ENCODE results near the gene ANKS1B.

ANKS1B gene

GRCh38 chr12:99916555-99916954, 68.2 kb downstream of the ANKS1B start:
- H3K27me3 ChIP-seq (ENCODE audit: control insufficient read depth in 1 of 2, insufficient read depth in 2 of 2, low read length in 2 of 2): no peaks in the 10 kb centered on the region
- no peaks in the 10 kb centered on the region for H3K36me3 ChIP-seq (ENCODE audit: control insufficient read depth in 2 of 2, insufficient read depth in 2 of 2, low read length in 2 of 2)
- H3K9ac ChIP-seq (ENCODE audit: low read length in 2 of 2): no peak overlapping the region
- H3K27ac ChIP-seq (ENCODE audit: low read length): no peak overlapping the region
- H3K9me3 ChIP-seq (ENCODE audit: control insufficient read depth in 2 of 2, low read length in 2 of 2): no peaks in the 10 kb centered on the region
- no peaks in the 10 kb centered on the region for H3K4me1 ChIP-seq (ENCODE audit: control insufficient read depth, insufficient read depth, low read length)
- H3K4me3 ChIP-seq (ENCODE audit: low read length in 2 of 2): no peak overlapping the region

GRCh38 chr12:99915251-99916082, 69.3 kb downstream of the ANKS1B start:
- Histone ChIP-seq H3K4me1 (ENCODE audit: control insufficient read depth, insufficient read depth, low read length) (no peaks in the 10 kb centered on the region), H3K4me3 (ENCODE audit: low read length in 2 of 2) (no peak overlapping the region), H3K36me3 (ENCODE audit: control insufficient read depth in 2 of 2, insufficient read depth in 2 of 2, low read length in 2 of 2) (no peaks in the 10 kb centered on the region), H3K27me3 (ENCODE audit: control insufficient read depth in 1 of 2, insufficient read depth in 2 of 2, low read length in 2 of 2) (no peaks in the 10 kb centered on the region), H3K27ac (ENCODE audit: low read length) (no peak overlapping the region), H3K9ac (ENCODE audit: low read length in 2 of 2) (no peak overlapping the region), H3K9me3 (ENCODE audit: control insufficient read depth in 2 of 2, low read length in 2 of 2) (no peaks in the 10 kb centered on the region)

GRCh38 chr12:99914206-99914605, 70.5 kb downstream of the ANKS1B start:
- H3K9ac ChIP-seq (ENCODE audit: low read length in 2 of 2): no peak overlapping the region
- no peaks in the 10 kb centered on the region for H3K9me3 ChIP-seq (ENCODE audit: control insufficient read depth in 2 of 2, low read length in 2 of 2)
- no peak overlapping the region for H3K27ac ChIP-seq (ENCODE audit: low read length)
- H3K36me3 ChIP-seq (ENCODE audit: control insufficient read depth in 2 of 2, insufficient read depth in 2 of 2, low read length in 2 of 2): no peaks in the 10 kb centered on the region
- no peak overlapping the region for H3K4me3 ChIP-seq (ENCODE audit: low read length in 2 of 2)
- no peaks in the 10 kb centered on the region for H3K4me1 ChIP-seq (ENCODE audit: control insufficient read depth, insufficient read depth, low read length)
- no peaks in the 10 kb centered on the region for H3K27me3 ChIP-seq (ENCODE audit: control insufficient read depth in 1 of 2, insufficient read depth in 2 of 2, low read length in 2 of 2)

- peak overlapping the region; percentile 3 for H3K27ac ChIP-seq (ENCODE audit: low read length)
- peak overlapping the region; percentile 30 to 44 for H3K4me3 ChIP-seq (ENCODE audit: low read length in 2 of 2)
- H3K9ac ChIP-seq (ENCODE audit: low read length in 2 of 2): no peak overlapping the region
- H3K4me1 ChIP-seq (ENCODE audit: control insufficient read depth, insufficient read depth, low read length): no peaks in the 10 kb centered on the region
- H3K9me3 ChIP-seq (ENCODE audit: control insufficient read depth in 2 of 2, low read length in 2 of 2): no peaks in the 10 kb centered on the region
- H3K36me3 ChIP-seq (ENCODE audit: control insufficient read depth in 2 of 2, insufficient read depth in 2 of 2, low read length in 2 of 2): no peaks in the 10 kb centered on the region
- no peaks in the 10 kb centered on the region for H3K27me3 ChIP-seq (ENCODE audit: control insufficient read depth in 1 of 2, insufficient read depth in 2 of 2, low read length in 2 of 2)
These were observed 72.8 kb downstream of the ANKS1B start for GRCh38 chr12:99911967-99912366.

GRCh38 chr12:99911081-99911480, 73.7 kb downstream of the ANKS1B start:
- Histone ChIP-seq H3K4me3 (ENCODE audit: low read length in 2 of 2) (peak overlapping the region; percentile 3 to 52), H3K36me3 (ENCODE audit: control insufficient read depth in 2 of 2, insufficient read depth in 2 of 2, low read length in 2 of 2) (no peaks in the 10 kb centered on the region), H3K9ac (ENCODE audit: low read length in 2 of 2) (peak overlapping the region; percentile 22 to 49), H3K4me1 (ENCODE audit: control insufficient read depth, insufficient read depth, low read length) (no peaks in the 10 kb centered on the region), H3K9me3 (ENCODE audit: control insufficient read depth in 2 of 2, low read length in 2 of 2) (no peaks in the 10 kb centered on the region), H3K27me3 (ENCODE audit: control insufficient read depth in 1 of 2, insufficient read depth in 2 of 2, low read length in 2 of 2) (no peaks in the 10 kb centered on the region), H3K27ac (ENCODE audit: low read length) (peak overlapping the region; percentile 47)

- peak overlapping the region in 1 of 2 donors; percentile 49 for H3K9ac ChIP-seq (ENCODE audit: low read length in 2 of 2)
- H3K9me3 ChIP-seq (ENCODE audit: control insufficient read depth in 2 of 2, low read length in 2 of 2): no peaks in the 10 kb centered on the region
- H3K4me3 ChIP-seq (ENCODE audit: low read length in 2 of 2): peak overlapping the region in 1 of 2 donors; percentile 52
- H3K27ac ChIP-seq (ENCODE audit: low read length): no peak overlapping the region
- H3K36me3 ChIP-seq (ENCODE audit: control insufficient read depth in 2 of 2, insufficient read depth in 2 of 2, low read length in 2 of 2): no peaks in the 10 kb centered on the region
- H3K4me1 ChIP-seq (ENCODE audit: control insufficient read depth, insufficient read depth, low read length): no peaks in the 10 kb centered on the region
- no peaks in the 10 kb centered on the region for H3K27me3 ChIP-seq (ENCODE audit: control insufficient read depth in 1 of 2, insufficient read depth in 2 of 2, low read length in 2 of 2)
These were observed 74.4 kb downstream of the ANKS1B start for GRCh38 chr12:99910342-99910741.

- H3K27me3 ChIP-seq (ENCODE audit: control insufficient read depth in 1 of 2, insufficient read depth in 2 of 2, low read length in 2 of 2): no peaks in the 10 kb centered on the region
- H3K27ac ChIP-seq (ENCODE audit: low read length): no peak overlapping the region
These were observed 77.8 kb downstream of the ANKS1B start for GRCh38 chr12:99906786-99907579.

GRCh38 chr12:99901181-99901580, 83.6 kb downstream of the ANKS1B start:
- H3K4me3 ChIP-seq (ENCODE audit: low read length in 2 of 2): no peak overlapping the region
- H3K27me3 ChIP-seq (ENCODE audit: control insufficient read depth in 1 of 2, insufficient read depth in 2 of 2, low read length in 2 of 2): no peaks in the 10 kb centered on the region
- no peak overlapping the region for H3K9ac ChIP-seq (ENCODE audit: low read length in 2 of 2)
- no peaks in the 10 kb centered on the region for H3K9me3 ChIP-seq (ENCODE audit: control insufficient read depth in 2 of 2, low read length in 2 of 2)
- H3K36me3 ChIP-seq (ENCODE audit: control insufficient read depth in 2 of 2, insufficient read depth in 2 of 2, low read length in 2 of 2): no peaks in the 10 kb centered on the region
- H3K27ac ChIP-seq (ENCODE audit: low read length): no peak overlapping the region
- no peaks in the 10 kb centered on the region for H3K4me1 ChIP-seq (ENCODE audit: control insufficient read depth, insufficient read depth, low read length)

More at GRCh38 chr12:99906786-99907579, 77.8 kb downstream of the ANKS1B start:
- Histone ChIP-seq H3K36me3 (ENCODE audit: control insufficient read depth in 2 of 2, insufficient read depth in 2 of 2, low read length in 2 of 2) (no peaks in the 10 kb centered on the region), H3K9me3 (ENCODE audit: control insufficient read depth in 2 of 2, low read length in 2 of 2) (no peaks in the 10 kb centered on the region), H3K9ac (ENCODE audit: low read length in 2 of 2) (no peak overlapping the region), H3K4me3 (ENCODE audit: low read length in 2 of 2) (no peak overlapping the region), H3K4me1 (ENCODE audit: control insufficient read depth, insufficient read depth, low read length) (no peaks in the 10 kb centered on the region)

- H3K36me3 ChIP-seq (ENCODE audit: control insufficient read depth in 2 of 2, insufficient read depth in 2 of 2, low read length in 2 of 2): no peaks in the 10 kb centered on the region
- H3K27me3 ChIP-seq (ENCODE audit: control insufficient read depth in 1 of 2, insufficient read depth in 2 of 2, low read length in 2 of 2): no peaks in the 10 kb centered on the region
- no peak overlapping the region for H3K27ac ChIP-seq (ENCODE audit: low read length)
- H3K9me3 ChIP-seq (ENCODE audit: control insufficient read depth in 2 of 2, low read length in 2 of 2): peaks cover 0 to 1% of the 10 kb centered on the region in 2 donors
- no peak overlapping the region for H3K4me3 ChIP-seq (ENCODE audit: low read length in 2 of 2)
- no peaks in the 10 kb centered on the region for H3K4me1 ChIP-seq (ENCODE audit: control insufficient read depth, insufficient read depth, low read length)
- H3K9ac ChIP-seq (ENCODE audit: low read length in 2 of 2): no peak overlapping the region
These were observed 86.1 kb downstream of the ANKS1B start for GRCh38 chr12:99898645-99899044.

GRCh38 chr12:99879439-99879838, 105.3 kb downstream of the ANKS1B start:
- Histone ChIP-seq H3K4me3 (ENCODE audit: low read length in 2 of 2) (no peak overlapping the region), H3K9me3 (ENCODE audit: control insufficient read depth in 2 of 2, low read length in 2 of 2) (no peaks in the 10 kb centered on the region), H3K27me3 (ENCODE audit: control insufficient read depth in 1 of 2, insufficient read depth in 2 of 2, low read length in 2 of 2) (no peaks in the 10 kb centered on the region), H3K27ac (ENCODE audit: low read length) (no peak overlapping the region), H3K4me1 (ENCODE audit: control insufficient read depth, insufficient read depth, low read length) (no peaks in the 10 kb centered on the region), H3K36me3 (ENCODE audit: control insufficient read depth in 2 of 2, insufficient read depth in 2 of 2, low read length in 2 of 2) (no peaks in the 10 kb centered on the region), H3K9ac (ENCODE audit: low read length in 2 of 2) (no peak overlapping the region)

Data from stomach smooth muscle (tissue), 2 donors.